Measurements from ENCODE around the gene CLEC16A. TPM values are rescaled to one million over a fixed set of nuclear protein-coding genes. Genes with fewer than 3 reads are reported as not detected.
A peak's percentile ranks its signal among the peaks of the same experiment; 100 is the strongest.
"Not testable (repeated sequence)": the region's sequence is repeated elsewhere in the genome, so short reads cannot be mapped to it uniquely, and the experiment has no call there.

Gene CLEC16A
- total RNA-seq, 4 donors from 2014 or later = 29.5 to 58.8 (median 48.4) TPM

DNA sequence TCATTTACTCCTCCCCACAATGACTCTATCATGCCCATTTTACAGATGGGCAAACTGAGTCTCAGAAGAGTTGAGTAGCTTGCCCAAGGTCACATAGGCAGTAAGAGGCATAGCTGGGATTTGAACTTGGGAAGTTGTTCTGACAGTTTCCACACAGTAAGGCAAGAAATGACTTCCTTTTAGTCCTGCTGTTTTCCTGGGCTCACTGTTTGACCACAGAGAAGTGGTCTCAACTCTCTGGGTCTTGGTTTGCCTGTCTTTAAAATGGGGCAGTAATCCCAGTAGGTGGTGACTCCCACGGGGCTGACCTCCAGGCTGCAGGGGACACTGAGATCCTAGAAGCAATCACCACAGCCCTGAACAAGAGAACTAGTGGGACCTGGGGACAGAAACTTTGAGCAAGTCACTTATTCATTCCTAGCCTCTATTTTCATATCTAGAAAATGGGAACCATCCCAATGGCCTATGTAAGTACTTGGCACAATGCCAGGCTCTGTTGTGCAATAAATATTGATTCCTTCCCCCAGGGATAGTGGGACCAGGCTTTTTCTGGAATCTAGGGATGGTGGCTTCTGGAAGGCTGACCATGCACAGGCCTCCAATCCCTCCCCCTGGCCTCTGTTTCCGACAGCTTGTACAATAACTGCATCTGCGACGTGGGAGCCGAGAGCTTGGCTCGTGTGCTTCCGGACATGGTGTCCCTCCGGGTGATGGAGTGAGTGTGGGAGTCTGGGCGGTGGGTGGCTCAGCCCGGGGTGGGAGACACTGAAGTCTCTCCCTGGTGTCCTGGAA is 22.6 kb upstream of the CLEC16A start:
- intact Hi-C loops (cut with DNase I) = no loop called here
- H3K4me1 ChIP-seq = peaks cover 16 to 46% of the 10 kb centered on the region in 2 donors
- H3K27me3 ChIP-seq = no peaks in the 10 kb centered on the region
- WGBS, 2 donors = 63 to 84% methylated on average over 7 to 10 of the region's 10 CpGs
- no peaks in the 10 kb centered on the region for H3K9me3 ChIP-seq
- H3K36me3 ChIP-seq = peaks cover 0 to 7% of the 10 kb centered on the region in 2 donors
- no peak for DNase-seq
- TF ChIP-seq, protein P1, sequence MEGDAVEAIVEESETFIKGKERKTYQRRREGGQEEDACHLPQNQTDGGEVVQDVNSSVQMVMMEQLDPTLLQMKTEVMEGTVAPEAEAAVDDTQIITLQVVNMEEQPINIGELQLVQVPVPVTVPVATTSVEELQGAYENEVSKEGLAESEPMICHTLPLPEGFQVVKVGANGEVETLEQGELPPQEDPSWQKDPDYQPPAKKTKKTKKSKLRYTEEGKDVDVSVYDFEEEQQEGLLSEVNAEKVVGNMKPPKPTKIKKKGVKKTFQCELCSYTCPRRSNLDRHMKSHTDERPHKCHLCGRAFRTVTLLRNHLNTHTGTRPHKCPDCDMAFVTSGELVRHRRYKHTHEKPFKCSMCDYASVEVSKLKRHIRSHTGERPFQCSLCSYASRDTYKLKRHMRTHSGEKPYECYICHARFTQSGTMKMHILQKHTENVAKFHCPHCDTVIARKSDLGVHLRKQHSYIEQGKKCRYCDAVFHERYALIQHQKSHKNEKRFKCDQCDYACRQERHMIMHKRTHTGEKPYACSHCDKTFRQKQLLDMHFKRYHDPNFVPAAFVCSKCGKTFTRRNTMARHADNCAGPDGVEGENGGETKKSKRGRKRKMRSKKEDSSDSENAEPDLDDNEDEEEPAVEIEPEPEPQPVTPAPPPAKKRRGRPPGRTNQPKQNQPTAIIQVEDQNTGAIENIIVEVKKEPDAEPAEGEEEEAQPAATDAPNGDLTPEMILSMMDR (IDR thresholded peaks at IDR 0.05) = no peak
- TF ChIP-seq POLR2A (IDR thresholded peaks at IDR 0.05) = no peak
- no peak overlapping the region for H3K4me3 ChIP-seq (replicated peaks in 1 of 3)
- peak overlapping the region; percentile 34 to 74 (median 68) for H3K27ac ChIP-seq

DNA sequence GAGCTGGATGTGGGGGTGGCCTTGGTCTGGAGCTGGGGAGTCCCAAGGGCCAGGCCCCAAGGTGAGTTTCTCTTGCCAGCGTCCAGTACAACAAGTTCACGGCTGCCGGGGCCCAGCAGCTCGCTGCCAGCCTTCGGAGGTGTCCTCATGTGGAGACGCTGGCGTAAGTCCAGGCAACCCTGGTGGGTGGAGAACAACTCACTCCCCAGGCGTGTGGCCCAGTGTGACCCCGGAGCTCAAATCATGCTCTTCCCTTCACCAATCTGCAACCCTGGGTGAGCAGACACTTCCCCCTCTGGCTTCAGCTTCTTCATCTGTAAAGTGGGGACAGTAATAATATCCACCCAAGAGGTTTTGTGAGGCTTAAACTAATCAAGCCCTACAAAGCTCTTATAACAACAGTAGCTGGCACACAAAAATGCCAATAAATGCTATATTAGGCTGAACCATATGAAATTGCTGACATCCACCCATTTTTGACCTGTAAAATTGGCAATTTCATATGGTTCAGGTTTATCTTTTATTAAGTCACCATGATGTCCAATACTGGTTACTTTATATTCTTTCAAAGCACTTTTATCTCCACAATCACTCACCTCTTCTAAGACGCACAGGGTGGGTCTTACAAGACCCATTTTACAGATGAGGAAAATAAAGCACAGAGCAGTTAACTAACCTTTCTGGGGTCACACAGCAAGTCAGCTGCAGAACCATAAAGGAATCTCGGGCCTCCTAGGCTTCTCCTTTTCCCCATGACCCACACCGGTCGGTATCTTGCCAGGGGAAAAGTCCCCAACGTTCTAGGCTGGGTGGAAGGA is 21.8 kb upstream of the CLEC16A start:
- Histone ChIP-seq H3K4me3 (replicated peaks in 1 of 3) (no peak overlapping the region), H3K9me3 (no peaks in the 10 kb centered on the region), H3K36me3 (peaks cover 2 to 12% of the 10 kb centered on the region in 2 donors), H3K27ac (peak overlapping the region; percentile 34 to 74 (median 68)), H3K27me3 (no peaks in the 10 kb centered on the region), H3K4me1 (peaks cover 16 to 46% of the 10 kb centered on the region in 2 donors)
- intact Hi-C loops (cut with DNase I) = no loop called here
- DNase-seq = peak; percentile 92 to 93
- TF ChIP-seq POLR2A (IDR thresholded peaks at IDR 0.05) = no peak
- TF ChIP-seq, protein P1 (IDR thresholded peaks at IDR 0.05) = no peak
- WGBS, 2 donors = 44 to 78% methylated on average over 7 to 12 of the region's 14 CpGs

DNA sequence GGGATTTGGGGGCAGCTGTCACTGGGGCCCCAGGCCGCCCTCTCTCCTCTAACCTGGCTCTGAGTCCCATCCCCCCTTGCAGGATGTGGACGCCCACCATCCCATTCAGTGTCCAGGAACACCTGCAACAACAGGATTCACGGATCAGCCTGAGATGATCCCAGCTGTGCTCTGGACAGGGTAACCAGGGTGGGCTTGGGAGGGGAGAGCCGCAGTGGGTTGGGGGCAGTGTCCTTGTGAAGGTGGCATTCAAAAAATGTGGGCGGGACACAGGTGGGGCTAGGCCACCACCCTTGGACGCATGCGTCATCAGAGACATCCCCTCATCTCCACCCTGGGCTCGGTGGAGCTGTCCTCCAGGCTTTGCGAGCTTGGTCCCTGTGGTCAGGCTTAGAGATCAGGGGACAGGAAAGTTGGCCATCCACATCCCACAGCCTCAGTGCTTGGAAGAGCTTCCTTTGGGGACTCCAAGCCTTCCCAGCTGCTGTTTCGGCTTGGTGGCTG is 21.2 kb upstream of the CLEC16A start:
- intact Hi-C loops (cut with DNase I) = no loop called here
- H3K9me3 ChIP-seq = no peaks in the 10 kb centered on the region
- peak overlapping the region in 2 of 3 donors; percentile 46 to 68 for H3K27ac ChIP-seq
- H3K27me3 ChIP-seq = no peaks in the 10 kb centered on the region
- DNase-seq = no peak
- no peak for TF ChIP-seq POLR2A (IDR thresholded peaks at IDR 0.05)
- TF ChIP-seq, protein P1 (IDR thresholded peaks at IDR 0.05) = no peak
- H3K4me3 ChIP-seq (replicated peaks in 1 of 3) = no peak overlapping the region
- H3K36me3 ChIP-seq = peaks cover 7 to 16% of the 10 kb centered on the region in 2 donors
- peaks cover 16 to 46% of the 10 kb centered on the region in 2 donors for H3K4me1 ChIP-seq
- 85 to 91% methylated on average over 7 to 8 of the region's 10 CpGs for WGBS, 2 donors

DNA sequence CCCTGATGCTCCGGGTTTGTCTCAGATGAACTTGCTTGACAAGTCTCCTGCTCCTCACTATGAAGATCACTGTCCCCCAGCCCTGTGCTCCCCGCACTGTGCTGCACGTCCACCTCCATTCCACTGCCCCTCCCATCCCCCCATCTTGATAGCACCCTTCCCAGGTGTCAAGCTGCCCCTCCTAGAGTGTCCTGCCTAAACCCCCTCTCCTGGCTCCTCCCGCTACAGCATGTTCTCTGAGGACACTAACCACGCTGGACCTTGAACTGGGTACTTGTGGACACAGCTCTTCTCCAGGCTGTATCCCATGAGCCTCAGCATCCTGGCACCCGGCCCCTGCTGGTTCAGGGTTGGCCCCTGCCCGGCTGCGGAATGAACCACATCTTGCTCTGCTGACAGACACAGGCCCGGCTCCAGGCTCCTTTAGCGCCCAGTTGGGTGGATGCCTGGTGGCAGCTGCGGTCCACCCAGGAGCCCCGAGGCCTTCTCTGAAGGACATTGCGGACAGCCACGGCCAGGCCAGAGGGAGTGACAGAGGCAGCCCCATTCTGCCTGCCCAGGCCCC is 20.6 kb upstream of the CLEC16A start:
- H3K36me3 ChIP-seq = peaks cover 7 to 16% of the 10 kb centered on the region in 2 donors

DNA sequence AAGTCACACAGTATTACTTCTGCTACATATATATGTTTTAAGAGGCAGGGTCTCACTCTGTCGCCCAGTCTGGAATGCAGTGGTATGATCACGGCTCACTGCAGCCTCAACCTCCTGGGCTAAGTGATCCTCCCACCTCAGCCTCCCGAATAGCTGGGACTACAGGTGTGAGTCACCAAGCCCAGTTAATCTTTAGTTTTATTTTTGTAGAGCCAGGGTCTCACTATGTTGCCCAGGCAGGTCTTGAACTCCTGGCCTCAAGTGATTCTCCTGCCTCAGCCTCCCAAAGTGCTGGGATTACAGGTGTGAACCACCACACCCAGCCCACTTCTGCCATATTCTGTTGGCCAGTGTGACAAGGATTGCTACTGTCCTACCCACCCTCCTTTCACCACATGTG is 19.1 kb upstream of the CLEC16A start:
- H3K27me3 ChIP-seq; H3K9me3 ChIP-seq; H3K4me3 ChIP-seq (replicated peaks in 1 of 3); H3K27ac ChIP-seq; DNase-seq; intact Hi-C loops (cut with DNase I): not testable (repeated sequence)
- peaks cover 12 to 16% of the 10 kb centered on the region in 2 donors for H3K36me3 ChIP-seq
- peaks cover 16 to 44% of the 10 kb centered on the region in 2 donors for H3K4me1 ChIP-seq
- WGBS, 2 donors = 98 to 100% methylated on average over 3 of the region's 3 CpGs

More for the DNA sequence above, 20.6 kb upstream of the CLEC16A start:
- Histone ChIP-seq H3K27ac (peak overlapping the region in 2 of 3 donors; percentile 7 to 46), H3K27me3 (no peaks in the 10 kb centered on the region), H3K9me3 (no peaks in the 10 kb centered on the region), H3K4me1 (peaks cover 16 to 40% of the 10 kb centered on the region in 2 donors), H3K4me3 (replicated peaks in 1 of 3) (no peak overlapping the region)
- intact Hi-C loops (cut with DNase I) = no loop called here
- no peak for TF ChIP-seq POLR2A (IDR thresholded peaks at IDR 0.05)
- TF ChIP-seq, protein P1 (IDR thresholded peaks at IDR 0.05) = no peak
- WGBS, 2 donors = 43 to 64% methylated on average over 12 to 13 of the region's 14 CpGs
- peak; percentile 68 to 84 for DNase-seq

Measured in thyroid gland (tissue), 4 donors.